T-helper 1 cell treated with Interleukin-12 subunit alpha and Interleukin-12 subunit beta and Interleukin-4 antibody, amounts not matched to agents 30 ng/mL and 1 ng/mL, for 36 hours (primary cell): Measurements from ENCODE around the gene PRRX2. TPM values are rescaled to one million over a fixed set of nuclear protein-coding genes. Genes with fewer than 3 reads are reported as not detected.

ENCODE experiments used
- intact Hi-C: fragments of 100-400 bp; cut with micrococcal nuclease; formaldehyde crosslinking; loops from one replicate; pipeline ENCODE4 v1.15.1; 2024
- total RNA-seq: library from RNA; stranded (reverse); gene quantifications from 2 replicates; pipeline ENCODE4 v1.2.3, GENCODE V29; 2022

The PRRX2 gene
- total RNA-seq, 1 donor from 2014 or later, result 1.5 TPM

GRCh38 chr9:129674229-129674628 lies 8.8 kb downstream of the PRRX2 start:
- intact Hi-C loops, result no loop called here

DNA sequence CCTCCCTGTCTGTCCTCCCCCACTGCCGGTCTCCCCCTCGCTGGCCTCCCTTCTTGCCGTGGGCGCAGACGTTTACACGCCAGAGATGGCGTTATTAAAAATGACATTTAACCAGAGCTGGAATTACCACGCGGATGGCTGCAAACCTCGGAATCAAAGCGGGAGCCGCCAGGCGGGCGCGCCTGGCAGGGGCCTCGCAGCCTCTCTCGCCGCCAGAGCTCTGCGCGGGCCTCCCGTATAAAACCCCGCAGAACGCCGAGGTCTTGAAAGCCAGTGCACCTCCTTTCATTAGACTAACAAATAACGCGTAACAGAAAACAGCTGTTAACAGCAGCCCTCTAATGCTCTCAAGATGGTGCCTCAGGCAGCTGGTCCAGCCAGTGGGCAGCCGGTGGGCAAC lies 10.2 kb downstream of the PRRX2 start:
- intact Hi-C loops, result no loop called here

DNA sequence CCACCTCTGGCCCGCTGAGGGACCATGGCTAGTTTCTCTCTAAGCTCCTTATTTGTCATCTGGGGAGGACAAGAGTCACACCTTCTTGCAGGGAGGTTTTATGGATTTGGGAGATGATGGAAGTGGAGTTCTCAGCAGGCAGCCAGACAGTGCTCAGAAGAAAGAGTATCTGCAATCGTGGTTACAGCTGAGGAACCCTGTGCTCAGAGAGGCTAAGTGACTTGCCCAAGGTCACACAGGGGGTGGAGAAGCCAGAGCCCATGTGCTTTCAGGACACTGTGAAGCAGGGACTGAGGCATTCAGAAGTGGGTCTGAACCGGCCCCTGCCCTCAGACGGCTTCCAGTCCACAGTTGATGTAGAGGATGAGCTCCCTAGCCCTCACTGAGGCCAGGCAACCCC lies 10.8 kb downstream of the PRRX2 start:
- intact Hi-C loops, result no loop called here

- intact Hi-C loops, result no loop called here
Measured at GRCh38 chr9:129676975-129677374, 11.5 kb downstream of the PRRX2 start.

- intact Hi-C loops, result no loop called here
Measured at GRCh38 chr9:129677456-129677855, 12.0 kb downstream of the PRRX2 start.

DNA sequence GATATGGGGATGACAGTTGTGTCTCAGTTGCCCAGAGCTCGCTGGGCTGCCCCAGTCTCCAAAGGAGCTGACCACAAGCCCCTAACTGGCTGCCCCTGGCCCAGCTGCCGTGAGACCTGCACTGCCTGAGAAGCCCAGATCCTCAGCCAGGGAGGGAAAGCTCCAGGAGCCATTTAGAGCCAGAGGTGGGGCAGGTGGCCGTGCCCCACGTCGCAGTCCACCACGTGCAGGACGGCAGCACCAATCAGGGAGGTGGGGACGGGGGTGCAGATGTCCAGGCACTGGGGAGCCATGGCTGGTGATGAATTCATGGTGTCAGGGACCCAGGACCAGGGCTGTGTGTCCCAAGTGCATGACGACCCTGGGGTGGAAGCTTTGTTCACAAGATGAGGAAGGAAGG lies 13.4 kb downstream of the PRRX2 start:
- intact Hi-C loops, result no loop called here

GRCh38 chr9:129679537-129679936 lies 14.1 kb downstream of the PRRX2 start:
- intact Hi-C loops, result no loop called here

GRCh38 chr9:129681924-129682323 lies 16.5 kb downstream of the PRRX2 start:
- intact Hi-C loops, result no loop called here

DNA sequence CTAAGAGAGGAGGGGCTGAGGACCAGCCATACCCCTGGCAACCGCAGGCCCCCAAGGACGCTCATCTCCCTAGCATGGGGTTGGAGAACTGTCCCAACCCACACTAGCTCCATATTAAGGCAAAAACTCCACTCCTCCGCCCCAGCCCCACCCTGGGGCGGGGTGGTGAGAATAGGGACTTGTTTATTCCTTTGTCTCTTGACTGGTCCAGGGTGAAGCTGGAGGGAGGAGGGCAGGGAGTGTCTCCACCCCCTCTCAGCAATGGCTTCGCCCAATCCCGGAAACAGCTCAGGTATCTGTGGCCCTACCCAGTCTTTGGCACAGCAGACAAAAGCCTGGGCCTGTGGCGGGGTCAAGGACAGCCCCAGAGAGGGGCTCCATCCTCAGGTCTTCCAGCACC lies 16.9 kb downstream of the PRRX2 start:
- intact Hi-C loops, result no loop called here

GRCh38 chr9:129685220-129685932 lies 19.9 kb downstream of the PRRX2 start:
- intact Hi-C loops, result no loop called here

DNA sequence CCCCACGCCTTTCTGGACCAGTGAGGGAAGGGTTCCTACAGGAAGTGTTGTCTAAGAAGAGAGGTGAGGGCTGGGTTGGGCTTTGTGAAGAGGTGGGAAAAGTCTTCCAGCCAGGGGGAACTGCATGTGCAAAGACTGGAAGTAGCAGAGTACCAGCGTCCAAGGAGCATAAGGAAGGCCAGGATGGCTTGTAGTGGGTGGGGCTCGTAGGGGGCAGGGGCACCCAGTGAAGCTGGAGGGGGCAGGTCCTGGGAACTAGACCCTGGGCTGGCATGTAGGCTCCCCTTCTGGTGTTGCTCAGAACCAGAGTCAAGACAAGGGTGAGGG lies 20.4 kb downstream of the PRRX2 start:
- intact Hi-C loops, result no loop called here

DNA sequence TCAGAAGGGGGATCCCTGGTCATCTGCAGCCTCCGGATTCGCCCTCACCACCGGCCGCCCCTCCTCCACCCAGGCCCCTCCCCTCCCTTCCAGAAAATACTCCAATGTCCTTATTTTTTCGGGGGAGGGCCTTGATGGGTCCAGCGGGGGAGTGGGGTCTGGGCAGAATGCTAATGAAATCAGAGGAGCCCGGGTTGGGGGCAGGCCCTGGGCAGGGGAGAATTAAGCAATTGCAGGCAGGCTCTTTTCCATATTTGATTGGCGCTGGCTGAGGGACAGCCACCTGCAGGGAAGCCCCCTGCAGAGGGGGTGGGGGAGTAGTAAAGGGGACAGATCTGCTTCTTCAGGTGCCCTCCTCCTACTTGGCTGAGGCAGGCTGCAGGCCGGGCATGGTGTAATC lies 21.3 kb downstream of the PRRX2 start:
- intact Hi-C loops, result no loop called here

- intact Hi-C loops, result no loop called here
Measured at GRCh38 chr9:129687391-129687790, 21.9 kb downstream of the PRRX2 start.

DNA sequence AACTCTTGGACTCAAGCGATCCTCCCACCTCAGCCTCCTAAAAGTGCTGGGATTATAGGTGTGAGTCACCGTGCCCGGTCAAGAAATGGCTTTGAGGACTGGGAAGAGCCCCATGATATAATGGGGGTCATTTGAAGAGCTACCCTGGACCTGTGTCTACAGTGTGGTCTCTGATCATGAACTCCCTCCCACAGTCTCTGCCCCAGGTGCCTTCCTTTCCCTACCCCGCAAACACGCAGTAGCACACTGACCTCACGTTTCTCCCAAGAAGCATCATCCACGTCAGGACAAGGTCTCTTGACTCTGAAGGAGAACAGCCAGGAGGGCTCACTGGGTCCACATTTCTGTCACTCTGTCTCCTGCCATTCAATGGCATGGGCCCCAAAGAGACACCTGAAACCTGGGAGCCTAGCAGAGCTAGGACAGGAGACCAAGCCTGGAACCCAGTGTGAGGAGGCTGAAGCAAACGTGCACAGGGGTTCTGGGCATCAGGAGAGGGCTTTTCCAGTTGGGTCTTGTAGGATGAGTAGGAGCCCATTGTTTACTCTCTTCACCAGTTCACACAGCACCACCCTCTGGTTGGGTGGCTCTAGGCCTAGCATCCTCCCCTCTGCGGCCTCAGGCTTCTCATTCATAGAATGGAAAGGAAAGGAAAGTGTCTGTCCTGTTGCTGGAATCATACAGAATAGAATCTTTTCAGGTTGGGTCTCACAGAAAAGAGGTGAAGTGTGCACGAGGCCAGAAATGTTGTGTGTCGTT lies 23.0 kb downstream of the PRRX2 start:
- intact Hi-C loops, result no loop called here

- intact Hi-C loops, result no loop called here
Measured at GRCh38 chr9:129692534-129692933, 27.1 kb downstream of the PRRX2 start.

GRCh38 chr9:129693741-129694140 lies 28.3 kb downstream of the PRRX2 start:
- intact Hi-C loops, result no loop called here

GRCh38 chr9:129694243-129694646 lies 28.8 kb downstream of the PRRX2 start:
- intact Hi-C loops, result no loop called here

- intact Hi-C loops, result no loop called here
Measured at GRCh38 chr9:129695870-129696269, 30.4 kb downstream of the PRRX2 start.

DNA sequence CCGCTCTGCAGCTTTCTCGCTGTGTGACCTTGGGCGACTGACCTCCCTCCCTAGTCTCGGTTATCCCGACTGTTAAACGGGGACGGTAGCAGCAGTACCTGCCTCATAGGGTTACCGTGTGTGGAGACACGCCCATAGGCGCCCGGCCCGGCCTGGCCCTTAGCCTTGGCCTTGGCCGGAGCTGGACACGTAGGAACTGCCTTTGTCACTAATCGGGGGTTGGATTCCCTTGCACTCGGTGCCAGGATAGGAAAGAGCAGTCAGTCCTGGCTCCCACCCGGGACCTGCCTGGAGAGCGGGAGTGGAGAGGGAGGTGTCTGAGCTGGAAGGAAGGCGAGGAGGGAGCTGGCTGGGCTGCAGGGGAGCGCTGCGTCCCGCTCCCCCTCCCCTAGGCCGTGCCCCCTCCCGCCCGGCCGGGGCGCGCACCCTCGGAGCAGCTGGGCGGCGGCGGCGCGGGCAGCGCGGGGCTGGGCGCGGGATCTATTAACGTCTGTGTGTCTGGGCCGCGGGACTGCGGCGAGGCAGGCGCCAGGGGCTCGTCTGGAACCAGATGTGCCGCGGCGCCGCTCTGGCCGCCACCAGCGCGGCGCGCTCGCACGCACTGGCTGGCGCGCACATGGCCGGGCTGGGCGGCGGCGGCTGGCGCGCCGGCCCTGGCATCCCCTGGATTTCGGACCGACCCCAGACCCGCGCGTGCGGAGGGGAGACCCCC lies 31.7 kb downstream of the PRRX2 start:
- intact Hi-C loops, result no loop called here

GRCh38 chr9:129697656-129698253 lies 32.3 kb downstream of the PRRX2 start:
- intact Hi-C loops, result no loop called here

DNA sequence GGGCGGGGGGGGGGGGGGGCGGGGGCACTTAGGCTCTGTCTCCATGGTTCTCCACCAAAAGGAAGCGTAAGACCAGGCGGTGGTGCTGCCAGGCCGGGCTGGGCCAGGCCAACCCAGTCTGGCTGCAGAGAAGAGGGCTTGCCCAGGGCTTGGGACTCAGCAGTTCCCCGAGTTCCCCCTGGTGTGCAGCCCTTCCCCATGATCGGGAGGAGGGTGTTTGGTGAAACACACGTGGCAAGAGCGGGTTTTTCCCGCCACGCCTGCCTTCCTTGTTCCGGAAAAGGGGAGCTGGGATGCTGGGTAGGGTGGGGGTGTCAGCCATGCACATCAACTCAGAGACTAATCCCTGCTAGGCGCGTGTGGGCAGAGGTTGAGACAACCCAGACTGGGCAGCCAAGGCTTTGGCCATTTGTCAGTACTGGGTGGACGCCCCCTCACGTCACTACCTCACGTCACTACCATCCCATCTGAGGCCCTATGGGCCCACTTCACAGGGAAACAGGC lies 32.9 kb downstream of the PRRX2 start:
- intact Hi-C loops, result no loop called here

- intact Hi-C loops, result no loop called here
Measured at GRCh38 chr9:129701054-129701453, 35.6 kb downstream of the PRRX2 start.
